Raji (cell line): ENCODE results near the gene PPP2R5C.

Experiments used
- POLR2A ChIP-seq: IDR thresholded peaks from 2 replicates; pipeline ENCODE4 v1.6.1; 2011; ENCODE audit warnings: low read depth, low read length, control low read depth; ENCODE audit not compliant: insufficient read depth

The PPP2R5C gene

GRCh38 chr14:101965770-101966722 lies 204.5 kb downstream of the PPP2R5C start:
- TF ChIP-seq POLR2A = 0 out of 2 replicates have a peak, but pooled peaks have one; percentile 2

- TF ChIP-seq POLR2A = no peak
Observed at GRCh38 chr14:101966742-101967141, 205.2 kb downstream of the PPP2R5C start.

GRCh38 chr14:101968186-101968585 lies 206.7 kb downstream of the PPP2R5C start:
- no peak for TF ChIP-seq POLR2A

- TF ChIP-seq POLR2A = peak; percentile 45; the same call in 1 of the 2 replicates
Observed at GRCh38 chr14:101969481-101969880, 208.0 kb downstream of the PPP2R5C start.

- no peak for TF ChIP-seq POLR2A
Observed at GRCh38 chr14:101970830-101971400, 209.4 kb downstream of the PPP2R5C start.

- TF ChIP-seq POLR2A = no peak
Observed at GRCh38 chr14:101972126-101972866, 210.8 kb downstream of the PPP2R5C start.

- TF ChIP-seq POLR2A = no peak
Observed at GRCh38 chr14:101973356-101973755, 211.8 kb downstream of the PPP2R5C start.

- TF ChIP-seq POLR2A = no peak
Observed at GRCh38 chr14:101975231-101975630, 213.7 kb downstream of the PPP2R5C start.
